ENCODE data around the gene MYO3A. TPM values are rescaled to one million over a fixed set of nuclear protein-coding genes. Genes with fewer than 3 reads are reported as not detected.

The MYO3A gene
- total RNA-seq, 4 donors from 2014 or later = 0.12 to 0.33 (median 0.13) TPM; not detected in 1

GRCh38 chr10:26081459-26081858 is 147.4 kb downstream of the MYO3A start:
- no peaks in the 10 kb centered on the region for H3K9me3 ChIP-seq
- no peak for DNase-seq
- H3K27me3 ChIP-seq = no peaks in the 10 kb centered on the region
- H3K4me1 ChIP-seq = no peaks in the 10 kb centered on the region
- H3K4me3 ChIP-seq = no peak overlapping the region
- no peaks in the 10 kb centered on the region for H3K36me3 ChIP-seq
- ATAC-seq = no peak
- no peak for TF ChIP-seq POLR2A (IDR thresholded peaks at IDR 0.05)
- TF ChIP-seq CTCF (IDR thresholded peaks at IDR 0.05 in 4 of 5, conservative IDR thresholded peaks at IDR 0.05 in 1 of 5) = no peak
- in situ Hi-C loops (cut with MboI; ENCODE audit: low sequenced_read_pairs in 4 of 4) = loop anchor here in 1 of 4 donors (25.0 kb wide), 1 partner anchor 94 kb away; no protein-coding TSS in a partner anchor
- intact Hi-C loops (cut with DNase I; ENCODE audit: low total_unique reads) = no loop called here
- no peak overlapping the region for H3K27ac ChIP-seq

GRCh38 chr10:26085549-26085948 is 151.5 kb downstream of the MYO3A start:
- Histone ChIP-seq H3K9me3 (no peaks in the 10 kb centered on the region), H3K27ac (no peak overlapping the region), H3K36me3 (no peaks in the 10 kb centered on the region), H3K4me1 (no peaks in the 10 kb centered on the region), H3K27me3 (no peaks in the 10 kb centered on the region), H3K4me3 (no peak overlapping the region)
- TF ChIP-seq POLR2A (IDR thresholded peaks at IDR 0.05) (no peak), CTCF (IDR thresholded peaks at IDR 0.05 in 4 of 5, conservative IDR thresholded peaks at IDR 0.05 in 1 of 5) (no peak)
- intact Hi-C loops (cut with DNase I; ENCODE audit: low total_unique reads) = no loop called here
- in situ Hi-C loops (cut with MboI; ENCODE audit: low sequenced_read_pairs in 4 of 4) = loop anchor here in 1 of 4 donors (25.0 kb wide), 1 partner anchor 98 kb away; no protein-coding TSS in a partner anchor
- ATAC-seq = no peak
- no peak for DNase-seq

GRCh38 chr10:26087666-26088065 is 153.6 kb downstream of the MYO3A start:
- DNase-seq = no peak
- no peak for TF ChIP-seq CTCF (IDR thresholded peaks at IDR 0.05 in 4 of 5, conservative IDR thresholded peaks at IDR 0.05 in 1 of 5)
- H3K9me3 ChIP-seq = no peaks in the 10 kb centered on the region
- intact Hi-C loops (cut with DNase I; ENCODE audit: low total_unique reads) = no loop called here
- H3K4me1 ChIP-seq = no peaks in the 10 kb centered on the region
- no peak for ATAC-seq
- no peak overlapping the region for H3K27ac ChIP-seq
- H3K36me3 ChIP-seq = no peaks in the 10 kb centered on the region
- H3K4me3 ChIP-seq = no peak overlapping the region
- H3K27me3 ChIP-seq = no peaks in the 10 kb centered on the region
- in situ Hi-C loops (cut with MboI; ENCODE audit: low sequenced_read_pairs in 4 of 4) = loop anchor here in 1 of 4 donors (25.0 kb wide), 1 partner anchor 100 kb away; no protein-coding TSS in a partner anchor

- no peaks in the 10 kb centered on the region for H3K27me3 ChIP-seq
- H3K27ac ChIP-seq = no peak overlapping the region
- in situ Hi-C loops (cut with MboI; ENCODE audit: low sequenced_read_pairs in 4 of 4) = loop anchor here in 1 of 4 donors (25.0 kb wide), 1 partner anchor 103 kb away; no protein-coding TSS in a partner anchor
- no peaks in the 10 kb centered on the region for H3K36me3 ChIP-seq
- no peak for ATAC-seq
- no peak overlapping the region for H3K4me3 ChIP-seq
- TF ChIP-seq CTCF (IDR thresholded peaks at IDR 0.05 in 4 of 5, conservative IDR thresholded peaks at IDR 0.05 in 1 of 5) (no peak), POLR2A (IDR thresholded peaks at IDR 0.05) (no peak)
- DNase-seq = no peak
- H3K4me1 ChIP-seq = no peaks in the 10 kb centered on the region
- intact Hi-C loops (cut with DNase I; ENCODE audit: low total_unique reads) = no loop called here
- no peaks in the 10 kb centered on the region for H3K9me3 ChIP-seq
These were observed 156.0 kb downstream of the MYO3A start for GRCh38 chr10:26090026-26090425.

- TF ChIP-seq CTCF (IDR thresholded peaks at IDR 0.05 in 4 of 5, conservative IDR thresholded peaks at IDR 0.05 in 1 of 5) = no peak
- TF ChIP-seq POLR2A (IDR thresholded peaks at IDR 0.05) = no peak
- Histone ChIP-seq H3K4me3 (no peak overlapping the region), H3K27me3 (no peaks in the 10 kb centered on the region), H3K36me3 (no peaks in the 10 kb centered on the region), H3K27ac (no peak overlapping the region), H3K4me1 (no peaks in the 10 kb centered on the region), H3K9me3 (no peaks in the 10 kb centered on the region)
- ATAC-seq (no peak), DNase-seq (no peak)
- in situ Hi-C loops (cut with MboI; ENCODE audit: low sequenced_read_pairs in 4 of 4) (loop anchor here in 1 of 4 donors (25.0 kb wide), 1 partner anchor 103 kb away; no protein-coding TSS in a partner anchor), intact Hi-C loops (cut with DNase I; ENCODE audit: low total_unique reads) (no loop called here)
These were observed 156.7 kb downstream of the MYO3A start for GRCh38 chr10:26090762-26091161.

Measured in gastrocnemius medialis (tissue), 4 donors.